Measurements from ENCODE around the gene ABCD1.

- TF ChIP-seq CTCF (IDR thresholded peaks at IDR 0.05 in 8 of 11, conservative IDR thresholded peaks at IDR 0.05 in 3 of 11) (no peak), POLR2A (IDR thresholded peaks at IDR 0.05) (no peak), POLR2AphosphoS5 (IDR thresholded peaks at IDR 0.05) (no peak)
Measured at GRCh38 chrX:153700967-153701366, 23.7 kb upstream of the ABCD1 start.
